GM19193 (cell line): Measurements from ENCODE around the gene SOX15.

Experiments
- POLR2A ChIP-seq: IDR thresholded peaks from 4 replicates; pipeline ENCODE4 v1.6.1; 2011; ENCODE audit not compliant: insufficient read depth, insufficient read length; ENCODE audit errors: extremely low read depth

Gene SOX15

DNA sequence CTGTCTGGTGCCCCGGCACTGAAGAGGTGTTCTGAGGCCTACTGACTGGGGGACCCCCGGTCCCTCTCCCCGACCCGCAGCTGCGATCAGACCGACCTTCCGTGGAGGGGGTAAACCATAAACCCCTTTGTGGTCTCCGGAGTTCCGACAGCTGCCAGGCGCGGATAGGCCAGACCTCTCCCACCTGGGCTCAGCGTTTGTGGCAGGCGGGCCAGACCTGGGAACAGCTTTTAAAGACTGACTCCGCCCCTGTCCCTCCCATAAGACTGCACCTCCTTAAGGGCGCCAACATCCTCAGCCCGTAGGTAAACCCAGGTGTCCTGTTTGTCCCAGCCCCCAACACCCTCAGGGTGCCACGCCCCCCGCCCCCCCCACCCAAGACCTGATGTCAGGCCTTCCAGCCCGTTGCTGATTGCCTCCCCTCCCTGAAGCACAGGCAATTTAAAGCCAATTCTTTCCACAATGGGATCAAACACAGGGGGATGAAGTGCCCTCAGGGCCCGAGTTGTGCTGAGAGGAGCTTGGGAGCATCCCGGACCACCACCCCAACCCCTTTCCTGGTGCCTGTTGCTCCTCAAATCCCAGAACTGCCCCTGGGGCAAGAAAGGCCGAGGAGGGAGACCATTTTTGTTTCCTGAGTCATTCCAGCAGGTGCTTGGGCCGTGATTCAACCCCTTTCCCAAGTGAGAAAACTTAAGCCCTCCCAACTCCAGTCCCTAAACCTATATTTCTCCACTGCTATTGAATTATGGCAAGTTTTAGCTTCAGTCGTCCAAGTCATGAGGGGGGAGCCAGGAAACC, at the start of gene SOX15:
Gene SOX15 (minus strand): TSS at position 204 of the 801 bp plus-strand sequence. CDS start 418 bp downstream, outside the sequence.
- no peak for TF ChIP-seq POLR2A

DNA sequence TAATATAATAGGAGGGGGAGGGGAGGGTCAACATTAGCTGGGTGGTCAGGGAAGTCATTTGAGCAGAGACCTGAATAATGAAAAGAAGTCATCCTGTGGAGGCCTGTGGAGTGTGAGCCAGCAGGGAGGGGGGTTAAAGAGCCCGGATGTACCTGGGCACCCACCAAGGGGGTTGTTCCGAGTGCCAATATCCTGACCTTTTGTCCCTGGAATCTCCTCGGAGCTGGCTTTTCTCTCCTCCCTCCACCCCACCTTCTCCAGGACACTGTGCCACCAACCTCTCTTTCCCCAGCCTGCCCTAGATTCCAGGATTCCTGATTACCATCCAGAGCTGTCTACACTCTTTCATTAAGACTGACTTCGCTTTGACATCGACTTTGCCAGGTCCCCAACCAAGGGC, 46.3 kb upstream of the SOX15 start:
- no peak for TF ChIP-seq POLR2A

DNA sequence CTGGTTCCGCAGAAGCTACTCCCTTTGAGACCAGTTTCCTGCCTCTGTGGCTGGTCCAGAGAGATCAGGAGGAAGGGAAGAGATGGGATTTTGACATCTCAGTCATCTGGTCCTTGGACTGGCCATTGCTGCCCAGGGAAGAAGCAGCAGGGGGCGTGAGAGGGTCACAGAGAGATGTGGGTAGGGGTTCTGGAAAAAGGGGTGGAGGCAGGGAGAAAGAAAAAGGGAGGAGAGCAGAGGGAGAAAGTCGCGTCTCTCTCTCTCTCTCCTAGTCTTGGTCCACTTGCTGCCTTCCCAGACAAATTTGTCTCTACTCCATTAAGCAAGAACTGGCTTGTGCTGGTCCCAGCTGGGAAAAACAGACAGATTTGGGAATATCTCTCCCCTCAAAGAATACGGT, 44.5 kb upstream of the SOX15 start:
- no peak for TF ChIP-seq POLR2A

DNA sequence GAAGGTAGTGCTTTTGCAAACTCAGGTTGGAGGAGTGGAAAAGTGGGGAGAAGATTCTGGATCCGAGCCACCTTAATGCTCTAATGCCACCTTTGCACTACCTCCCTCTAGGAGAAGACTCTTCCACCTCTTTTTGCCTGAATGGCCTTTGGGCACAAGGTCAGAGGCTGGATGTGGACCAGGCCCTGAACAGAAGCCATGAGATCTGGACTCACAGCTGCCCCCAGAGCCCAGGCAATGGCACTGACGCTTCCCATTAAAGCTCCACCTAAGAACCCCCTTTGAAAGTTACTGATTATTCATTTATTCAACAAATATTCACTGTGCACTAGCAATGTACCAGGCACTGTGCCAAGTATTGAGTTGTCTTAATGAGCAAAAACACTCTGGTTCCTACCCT, 43.2 kb upstream of the SOX15 start:
- no peak for TF ChIP-seq POLR2A

DNA sequence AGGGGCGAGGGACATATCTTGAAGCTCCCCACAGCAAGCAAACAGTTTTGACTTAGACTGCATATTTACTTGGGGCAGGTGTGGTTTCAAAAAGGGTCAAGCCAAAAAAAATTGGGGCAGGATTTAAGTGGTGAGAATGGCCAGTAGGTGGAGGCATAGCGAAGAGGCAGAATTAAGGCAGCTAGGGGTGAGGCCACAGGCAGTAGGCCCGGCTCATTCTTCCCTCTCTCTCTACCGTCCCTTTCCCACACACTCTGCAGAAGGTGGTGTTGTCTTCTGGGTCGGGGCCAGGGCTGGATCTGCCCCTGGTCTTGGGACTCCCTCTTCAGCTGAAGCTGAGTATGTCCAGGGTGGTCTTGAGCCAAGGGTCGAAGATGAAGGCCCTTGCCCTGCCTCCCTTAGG, 42.6 kb upstream of the SOX15 start:
- TF ChIP-seq POLR2A: no peak

DNA sequence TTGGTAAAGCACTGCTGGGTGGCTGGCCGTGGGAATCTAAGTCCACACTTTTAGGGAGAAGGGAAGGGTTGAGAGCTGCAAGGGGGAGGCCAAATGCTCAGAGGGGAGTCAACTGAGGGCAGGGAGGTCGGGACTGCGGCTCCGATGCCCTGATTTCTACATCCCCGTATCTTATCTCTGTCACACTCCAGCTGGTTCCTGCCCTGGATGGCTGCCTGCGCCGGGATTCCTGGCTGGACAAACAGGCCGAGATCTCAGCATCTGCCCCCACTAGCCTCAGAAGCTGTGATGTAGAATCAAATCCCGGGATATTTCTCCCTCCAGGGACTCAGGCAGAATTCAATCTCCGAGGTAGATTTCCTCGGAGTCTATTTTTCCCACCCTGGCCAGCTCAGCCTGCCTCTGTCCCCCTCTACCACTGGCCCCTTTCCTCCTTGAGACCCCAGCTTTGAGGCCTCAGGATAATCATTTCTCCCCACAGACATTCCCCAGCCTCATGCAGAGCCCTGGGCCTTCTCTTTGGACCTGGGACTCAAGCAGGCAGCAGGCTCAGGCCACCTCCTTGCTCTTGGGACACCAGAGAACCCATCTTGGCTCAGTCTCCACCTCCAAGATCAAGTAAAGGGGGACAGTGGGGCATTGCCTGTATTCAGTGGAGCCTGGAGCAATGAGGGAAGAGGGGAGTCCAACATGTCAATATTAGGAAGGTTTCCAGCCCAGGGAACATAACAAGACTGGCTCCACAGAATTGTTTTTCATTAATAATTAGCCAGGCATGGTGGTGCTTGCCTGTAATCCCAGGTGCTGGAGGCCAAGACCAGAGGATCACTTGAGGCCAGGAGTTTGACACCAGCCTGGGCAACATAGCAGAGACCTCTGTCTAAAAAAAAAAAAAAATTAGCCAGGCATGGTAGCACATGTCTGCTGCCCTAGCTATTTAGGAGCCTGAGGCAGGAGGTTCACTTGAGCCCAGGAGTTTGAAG, 41.8 kb upstream of the SOX15 start:
- TF ChIP-seq POLR2A: no peak

DNA sequence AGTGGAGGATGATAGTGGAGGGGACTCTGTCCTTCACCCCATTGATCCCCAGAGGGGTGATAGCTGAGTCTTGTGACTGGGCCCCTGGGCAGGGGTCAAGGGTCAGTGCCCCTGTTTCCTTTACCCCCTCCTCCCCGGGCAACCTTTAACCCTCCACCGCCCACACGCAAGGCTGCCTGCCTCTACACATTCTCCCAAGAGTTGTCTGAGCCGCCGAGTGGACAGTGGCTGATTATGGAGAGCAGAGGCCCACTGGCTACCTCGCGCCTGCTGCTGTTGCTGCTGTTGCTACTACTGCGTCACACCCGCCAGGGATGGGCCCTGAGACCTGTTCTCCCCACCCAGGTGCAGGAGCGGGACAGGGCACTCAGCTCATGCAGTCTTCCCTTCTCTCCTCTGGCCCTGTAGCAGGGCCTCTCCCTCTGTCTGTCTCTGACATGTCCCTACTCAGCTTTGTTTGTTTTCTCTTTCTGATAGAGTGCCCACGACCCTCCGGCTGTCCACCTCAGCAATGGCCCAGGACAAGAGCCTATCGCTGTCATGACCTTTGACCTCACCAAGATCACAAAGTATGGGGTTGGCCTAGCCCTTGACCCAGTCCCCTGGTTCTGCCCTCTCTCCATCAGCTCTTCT, 40.2 kb upstream of the SOX15 start, which contains the start of gene SHBG:
Gene SHBG (plus strand): TSS at position 197 of the 633 bp plus-strand sequence. CDS start 38 bp downstream, at position 235.
- TF ChIP-seq POLR2A: no peak

DNA sequence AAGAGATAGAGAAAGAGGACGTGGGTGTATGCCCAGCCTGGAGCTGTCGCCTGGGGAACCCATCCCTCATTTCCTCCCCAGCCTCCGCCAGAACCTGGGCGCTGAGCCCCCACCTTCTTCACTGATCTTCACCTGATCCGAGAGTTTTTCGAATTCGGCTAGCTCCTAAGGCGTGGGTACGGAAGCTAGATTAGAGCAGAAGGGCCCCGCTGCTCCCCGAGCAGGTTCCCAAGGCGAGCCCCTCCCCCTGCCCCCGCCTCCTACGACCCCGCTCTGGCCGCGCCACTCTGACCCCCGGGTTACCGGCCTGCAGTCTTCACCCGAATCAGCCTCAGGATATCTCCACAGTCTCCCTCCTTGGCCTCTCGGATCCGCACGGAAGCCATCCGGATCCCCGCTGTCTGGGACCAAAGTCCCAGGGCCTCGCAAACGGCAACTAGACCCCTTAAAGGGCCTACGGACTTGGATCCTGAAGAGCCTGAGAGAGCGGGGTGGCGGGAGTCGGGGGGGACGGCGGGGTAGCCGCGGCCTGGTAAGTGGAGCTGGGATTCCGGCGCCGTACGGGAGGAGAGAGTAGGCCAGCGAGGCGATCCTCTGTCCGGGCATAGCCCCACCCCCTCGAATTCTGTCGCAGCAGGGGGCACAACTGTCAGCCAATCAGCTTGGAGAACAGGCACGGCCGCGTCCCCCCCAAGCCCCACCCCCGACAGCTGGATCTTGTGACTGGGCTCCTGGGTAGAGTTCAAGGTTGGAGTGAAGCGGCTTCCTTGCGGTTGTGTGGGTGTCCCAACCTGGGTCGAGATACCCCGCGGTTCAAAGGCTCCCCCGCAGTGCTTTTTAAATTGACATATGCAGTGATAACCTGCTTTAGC, 37.6 kb upstream of the SOX15 start, which contains the start of gene SAT2:
Gene SAT2 (minus strand): TSS at position 572 of the 872 bp plus-strand sequence. CDS start 186 bp downstream, at position 386.
- TF ChIP-seq POLR2A: peak; percentile 66

DNA sequence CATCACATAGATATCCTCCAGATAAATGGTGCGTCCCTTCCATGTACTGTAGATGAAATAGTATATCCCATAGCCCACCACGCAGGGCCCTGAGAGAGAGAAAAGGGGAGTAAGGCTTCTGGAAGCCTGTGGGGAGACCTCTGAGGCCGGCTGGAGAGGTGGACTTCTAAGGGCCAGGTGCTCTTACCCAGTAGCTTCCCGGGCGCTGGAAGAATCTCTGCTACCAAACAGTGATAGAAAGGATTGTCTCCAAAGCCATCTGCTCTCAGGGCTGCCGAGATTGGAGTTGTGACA, 37.0 kb upstream of the SOX15 start:
- TF ChIP-seq POLR2A: no peak

DNA sequence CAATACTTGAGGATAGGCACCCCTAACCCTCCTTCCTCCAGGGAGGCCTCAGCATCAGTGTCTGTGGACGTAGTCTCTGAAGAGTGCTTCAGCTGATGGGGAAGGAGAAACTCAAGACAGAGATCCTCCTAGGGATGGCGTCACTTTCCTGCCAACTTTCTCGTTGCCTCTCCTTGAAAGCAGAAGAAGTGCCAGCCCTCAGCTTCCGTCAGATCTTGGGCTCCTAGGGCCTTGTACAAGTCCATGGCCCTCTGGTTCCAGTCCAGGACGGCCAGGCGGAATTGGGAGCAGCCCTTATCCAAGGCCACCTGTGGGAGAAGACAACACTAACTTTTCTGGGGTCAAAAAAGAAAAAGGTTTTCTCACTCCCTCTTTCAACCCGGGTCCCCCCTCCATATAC, 36.4 kb upstream of the SOX15 start:
- TF ChIP-seq POLR2A: no peak

DNA sequence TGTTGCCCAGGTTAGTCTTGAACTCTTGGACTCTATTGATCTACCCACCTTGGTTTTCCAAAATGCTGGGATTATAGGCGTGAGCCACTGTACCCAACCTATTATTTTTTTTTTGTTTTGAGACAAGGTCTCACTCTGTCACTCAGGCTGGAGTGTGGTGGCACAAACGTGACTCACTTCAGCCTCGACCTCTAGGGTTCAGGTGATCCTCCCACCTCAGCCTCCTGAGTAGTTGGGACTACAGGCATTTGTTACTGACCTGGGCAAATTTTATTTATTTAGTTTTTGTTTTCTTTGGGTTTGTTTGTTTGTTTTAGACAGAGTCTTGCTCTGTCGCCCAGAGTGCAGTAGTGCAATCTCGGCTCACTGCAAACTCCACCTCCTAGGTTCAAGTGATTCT, 33.8 kb upstream of the SOX15 start:
- no peak for TF ChIP-seq POLR2A

DNA sequence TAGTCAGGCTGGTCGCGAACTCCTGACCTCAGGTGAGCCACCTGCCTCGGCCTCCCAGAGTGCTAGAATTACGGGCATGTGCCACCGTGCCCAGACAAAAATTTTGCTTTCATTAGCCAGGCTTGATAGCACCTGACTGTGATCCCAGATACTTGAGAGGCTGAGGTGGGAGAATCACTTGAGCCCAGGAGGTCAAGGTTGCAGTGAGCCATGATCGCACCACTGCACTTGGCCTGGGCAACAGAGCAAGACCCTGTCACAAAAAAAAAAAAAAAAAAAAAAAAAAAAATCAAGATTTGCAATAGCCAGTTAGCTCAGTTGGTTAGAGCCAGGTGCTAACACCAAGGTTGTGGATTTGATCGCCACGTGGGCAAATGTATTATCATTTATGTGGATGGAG, 30.9 kb upstream of the SOX15 start:
- no peak for TF ChIP-seq POLR2A

DNA sequence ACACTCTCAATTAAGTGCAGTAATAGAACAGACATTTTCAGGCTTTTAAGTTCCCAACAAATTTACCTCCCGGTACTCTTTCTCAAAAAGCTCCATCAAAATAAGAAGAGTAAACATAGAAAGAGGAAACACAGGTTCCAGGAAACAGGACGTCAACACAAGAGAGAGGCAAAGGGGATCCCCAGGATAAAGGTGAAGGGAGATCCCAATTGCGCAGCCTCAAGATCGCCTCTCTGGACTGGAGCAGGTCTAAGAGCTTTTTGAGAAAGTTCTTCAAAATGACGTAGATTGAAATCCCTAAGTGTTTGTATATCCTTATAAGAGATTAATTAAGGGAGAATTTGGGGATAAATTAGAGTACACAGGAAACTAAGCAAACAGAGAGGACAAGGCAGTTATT, 28.7 kb upstream of the SOX15 start:
- no peak for TF ChIP-seq POLR2A

DNA sequence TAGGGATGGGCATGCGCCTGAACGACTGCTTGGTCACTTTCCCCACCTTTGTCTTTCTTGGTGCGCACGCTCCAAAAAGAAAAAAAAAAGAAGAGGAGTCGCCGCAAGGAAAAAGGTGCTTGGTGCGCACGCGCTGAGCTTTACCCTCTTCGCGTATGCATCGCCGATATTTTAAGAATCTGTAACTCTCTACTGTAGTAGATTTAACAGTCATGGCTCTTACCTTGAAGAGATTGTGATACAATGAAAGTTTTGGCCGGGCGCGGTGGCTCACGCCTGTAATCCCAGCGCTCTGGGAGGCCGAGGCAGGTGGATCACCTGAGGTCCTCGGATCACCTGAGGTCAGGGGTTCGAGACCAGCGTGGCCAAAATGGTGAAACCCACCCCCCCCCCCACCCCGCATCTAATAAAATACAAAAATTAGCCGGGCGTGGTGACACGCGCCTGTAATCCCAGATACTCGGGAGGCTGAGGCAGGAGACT, 25.4 kb upstream of the SOX15 start:
- peak; percentile 19 for TF ChIP-seq POLR2A
